ENCODE data around the gene SORBS1.

SORBS1 gene

GRCh38 chr10:95513941-95514392 lies 47.2 kb downstream of the SORBS1 start:
- peak; percentile 28 for DNase-seq (ENCODE audit: low read depth)

GRCh38 chr10:95513008-95513589 lies 48.1 kb downstream of the SORBS1 start:
- no peak for DNase-seq (ENCODE audit: low read depth)

DNA sequence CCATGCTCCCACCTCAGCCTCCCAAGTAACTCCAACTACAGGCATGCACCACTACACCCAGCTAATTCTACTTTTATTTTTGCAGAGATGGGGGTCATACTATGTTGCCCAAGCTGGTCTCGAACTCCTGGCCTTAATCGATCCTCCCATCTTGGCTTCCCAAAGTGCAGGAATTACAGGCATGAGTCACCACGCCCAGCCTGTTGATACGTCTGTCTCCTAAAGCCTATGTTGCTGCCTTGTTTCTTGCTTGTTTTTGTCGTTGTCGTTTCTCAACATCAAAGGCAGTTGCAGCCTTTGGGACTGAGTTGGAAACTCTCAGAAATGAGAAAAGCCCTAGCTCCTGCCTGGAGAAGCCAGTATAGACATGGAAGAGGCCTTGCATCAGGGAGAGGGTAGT lies 49.9 kb downstream of the SORBS1 start:
- no peak for DNase-seq (ENCODE audit: low read depth)

DNA sequence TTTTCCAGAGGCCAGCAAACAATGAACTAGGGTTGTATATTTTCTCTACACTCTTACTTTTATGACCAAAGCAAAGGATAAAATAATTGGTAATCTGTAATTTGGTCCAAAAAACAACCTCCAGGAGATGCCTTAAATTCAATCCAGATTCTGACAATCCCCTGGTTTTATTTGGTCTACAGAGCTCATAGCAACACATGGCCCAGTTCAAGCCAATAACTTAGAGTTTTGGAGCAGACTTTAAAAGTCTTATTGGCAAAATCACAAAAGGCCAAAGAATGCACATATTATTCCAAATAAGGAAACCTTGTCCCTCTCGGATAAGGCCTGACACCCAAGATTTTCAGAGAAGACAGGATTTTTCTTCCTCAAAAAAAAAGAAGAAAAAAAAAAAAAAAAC lies 51.9 kb downstream of the SORBS1 start:
- DNase-seq (ENCODE audit: low read depth): no peak

DNA sequence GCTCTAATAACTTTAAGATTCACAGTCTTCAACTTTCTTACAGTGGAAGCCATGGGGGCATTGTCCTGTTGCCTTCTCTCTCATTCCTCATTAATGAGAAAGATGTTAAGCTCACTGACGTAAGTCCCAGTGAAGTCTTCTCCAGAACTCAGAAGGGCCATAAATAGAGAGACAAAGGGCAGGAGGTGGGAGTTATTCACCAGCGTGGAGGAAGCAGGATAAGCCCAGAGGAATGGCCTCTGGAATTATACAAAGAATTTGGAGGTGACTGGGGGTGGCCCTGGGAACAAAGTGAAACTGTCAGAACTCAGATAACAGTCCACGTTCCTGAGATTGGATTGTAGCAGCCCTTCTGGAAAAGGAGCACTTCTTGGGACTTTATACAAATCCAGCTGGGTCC lies 52.4 kb downstream of the SORBS1 start:
- DNase-seq (ENCODE audit: low read depth): peak; percentile 15

GRCh38 chr10:95506056-95506737 lies 55.0 kb downstream of the SORBS1 start:
- DNase-seq (ENCODE audit: low read depth): no peak

GRCh38 chr10:95505641-95506040 lies 55.5 kb downstream of the SORBS1 start:
- DNase-seq (ENCODE audit: low read depth): no peak

DNA sequence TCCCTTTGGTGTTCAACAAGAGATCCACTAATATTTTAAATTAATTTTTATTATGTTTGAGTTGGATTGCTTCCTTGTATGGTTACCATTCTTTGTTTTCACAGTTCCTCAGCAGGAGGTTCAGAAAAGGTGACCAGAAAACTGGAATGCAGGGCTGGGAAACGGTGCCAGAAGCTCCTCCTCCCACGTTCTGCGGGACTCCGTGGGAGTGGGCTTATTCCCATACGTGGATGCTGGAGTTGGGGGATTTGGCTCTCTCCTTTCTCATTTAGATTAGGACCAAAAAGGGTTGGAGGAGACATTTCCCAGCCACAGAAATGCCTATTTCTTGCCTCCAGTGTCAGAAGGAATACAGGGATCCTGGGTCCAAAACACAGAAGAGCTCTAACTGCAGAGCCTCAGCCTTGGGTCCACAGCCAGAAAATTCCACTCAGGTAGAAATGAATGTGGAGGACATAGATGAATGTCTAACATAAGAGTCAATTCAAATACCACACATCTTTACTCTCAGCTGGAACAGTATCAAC lies 56.0 kb downstream of the SORBS1 start:
- DNase-seq (ENCODE audit: low read depth): no peak

DNA sequence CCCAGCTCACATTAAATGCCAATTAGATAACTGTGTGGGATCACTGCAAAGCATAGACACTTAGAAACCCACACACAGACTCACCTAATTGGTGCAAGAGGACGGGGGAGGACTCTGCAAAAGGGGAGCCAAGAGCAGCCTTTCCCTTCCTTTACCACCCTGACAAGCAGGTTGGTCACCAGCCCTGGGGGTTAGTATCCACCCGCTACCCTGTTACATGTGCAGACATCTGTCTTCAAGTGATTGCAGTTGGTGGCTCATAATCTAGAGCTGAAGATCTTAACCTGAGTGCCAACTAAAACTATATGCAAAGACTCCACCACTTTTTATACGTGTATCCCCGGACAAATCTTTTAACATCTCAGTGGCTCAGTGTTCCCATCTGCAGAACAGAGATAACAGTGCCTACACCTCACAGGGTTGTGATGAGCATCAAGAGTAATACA lies 56.9 kb downstream of the SORBS1 start:
- no peak for DNase-seq (ENCODE audit: low read depth)

GRCh38 chr10:95503526-95503925 lies 57.6 kb downstream of the SORBS1 start:
- no peak for DNase-seq (ENCODE audit: low read depth)

GRCh38 chr10:95503001-95503400 lies 58.2 kb downstream of the SORBS1 start:
- DNase-seq (ENCODE audit: low read depth): no peak

- no peak for DNase-seq (ENCODE audit: low read depth)
Measured at GRCh38 chr10:95502377-95502776, 58.8 kb downstream of the SORBS1 start.

- no peak for DNase-seq (ENCODE audit: low read depth)
Measured at GRCh38 chr10:95501203-95502094, 59.7 kb downstream of the SORBS1 start.

DNA sequence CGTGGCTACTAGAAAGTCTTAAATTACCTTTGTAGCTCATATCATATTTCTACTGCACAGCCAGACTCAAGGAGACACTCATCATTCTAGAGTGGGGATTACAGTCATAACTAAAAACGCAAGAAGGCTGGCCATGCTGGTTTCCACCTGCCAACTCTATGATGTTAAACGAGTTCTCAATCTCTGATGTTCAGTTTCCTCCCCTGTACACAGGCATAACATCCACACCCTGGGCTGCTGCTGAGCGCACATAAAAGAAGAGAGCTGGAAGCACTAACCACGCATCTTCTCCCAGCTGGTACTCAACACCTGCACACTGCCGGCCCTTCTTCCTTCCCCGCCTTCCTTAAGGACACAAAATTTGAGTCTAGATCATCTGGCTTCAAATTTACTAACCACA lies 60.5 kb downstream of the SORBS1 start:
- DNase-seq (ENCODE audit: low read depth): no peak

DNA sequence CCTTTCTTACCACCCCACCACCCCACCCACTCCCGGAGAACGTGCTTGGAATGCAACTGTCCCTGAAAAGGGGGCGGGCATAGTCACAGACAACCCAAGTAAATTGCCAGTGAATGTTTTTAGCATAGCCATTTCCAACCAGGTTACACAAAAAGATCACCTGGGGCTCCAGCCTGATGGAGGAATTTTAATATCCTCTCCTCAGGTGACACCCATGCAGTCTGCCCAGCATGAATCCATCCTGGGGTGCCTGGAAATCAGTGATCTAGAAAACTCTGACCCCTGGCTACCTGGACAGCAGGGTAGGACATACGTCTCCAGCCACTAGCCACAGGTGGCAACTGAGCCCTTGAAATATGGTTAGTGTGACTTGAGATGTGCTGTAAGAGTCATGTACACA lies 61.1 kb downstream of the SORBS1 start:
- no peak for DNase-seq (ENCODE audit: low read depth)

- DNase-seq (ENCODE audit: low read depth): peak; percentile 3
Measured at GRCh38 chr10:95499482-95499989, 61.6 kb downstream of the SORBS1 start.

DNA sequence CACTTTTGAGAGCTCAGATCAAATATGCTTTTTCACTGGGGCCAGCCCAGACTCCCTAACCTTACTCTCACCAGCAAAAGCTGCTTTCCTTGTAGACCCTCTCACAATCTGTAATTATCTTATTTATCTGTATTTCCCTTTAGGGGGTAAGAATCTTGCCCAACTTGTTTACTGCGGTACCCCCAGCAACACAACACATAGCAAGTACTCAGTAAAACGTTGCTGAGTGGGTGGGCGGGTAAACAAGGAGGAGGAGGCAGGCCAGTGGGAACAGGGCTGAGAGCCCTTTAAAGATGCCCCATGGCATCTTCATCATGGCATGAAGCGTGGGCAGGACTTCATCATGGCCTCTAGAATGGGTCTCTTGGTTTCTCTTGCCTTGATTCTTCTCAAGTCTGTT lies 64.2 kb downstream of the SORBS1 start:
- DNase-seq (ENCODE audit: low read depth): no peak

DNA sequence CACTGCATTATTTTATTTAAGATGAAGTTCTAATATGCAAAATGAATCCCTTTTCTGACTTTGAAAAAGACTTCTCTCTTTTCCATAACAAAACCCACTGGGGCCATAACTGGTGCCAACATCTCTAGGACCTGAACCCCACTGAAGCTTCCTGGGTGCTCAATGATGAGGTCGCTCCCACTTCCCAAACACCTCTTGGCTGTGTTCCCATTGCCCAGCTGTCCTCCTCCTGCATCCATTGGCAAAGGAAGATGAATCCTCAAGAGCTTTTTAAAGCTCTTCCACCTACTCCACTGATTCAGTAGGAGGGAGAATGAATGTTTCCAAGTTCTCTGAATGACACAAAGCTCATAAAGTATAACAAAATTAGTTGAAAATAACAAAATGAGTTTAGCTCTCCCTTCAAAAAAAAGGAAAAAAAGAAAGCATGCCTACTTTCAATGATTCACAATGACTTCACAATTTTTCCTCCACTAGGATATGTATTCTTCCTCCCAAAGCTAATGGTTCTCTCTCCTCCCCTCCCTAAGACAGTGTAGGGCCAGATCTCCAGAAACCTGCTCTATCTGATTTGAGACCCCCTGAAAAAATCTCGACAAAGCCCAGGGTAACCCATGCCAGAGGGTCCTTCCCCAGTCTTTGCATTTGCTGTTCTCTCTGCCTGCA lies 64.8 kb downstream of the SORBS1 start:
- DNase-seq (ENCODE audit: low read depth): no peak

DNA sequence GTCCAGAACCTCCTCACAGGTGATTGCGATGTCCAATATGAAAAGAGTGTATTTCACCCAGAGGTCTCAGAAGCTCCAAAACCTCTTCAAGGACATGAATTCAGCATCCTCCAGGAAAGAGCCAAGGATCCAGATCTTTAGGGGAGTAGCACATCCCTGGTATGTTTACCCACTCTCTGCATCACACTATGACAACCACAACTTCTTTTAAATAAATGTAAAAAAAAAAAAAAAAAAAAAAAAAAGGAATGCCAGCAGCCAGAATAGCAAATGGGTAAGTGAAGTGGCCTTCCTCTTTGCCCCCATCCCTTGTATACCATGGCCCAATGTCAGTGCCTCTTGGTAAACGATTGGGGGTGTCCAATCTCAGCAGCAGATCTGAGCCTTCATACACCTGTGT lies 67.3 kb downstream of the SORBS1 start:
- DNase-seq (ENCODE audit: low read depth): no peak

DNA sequence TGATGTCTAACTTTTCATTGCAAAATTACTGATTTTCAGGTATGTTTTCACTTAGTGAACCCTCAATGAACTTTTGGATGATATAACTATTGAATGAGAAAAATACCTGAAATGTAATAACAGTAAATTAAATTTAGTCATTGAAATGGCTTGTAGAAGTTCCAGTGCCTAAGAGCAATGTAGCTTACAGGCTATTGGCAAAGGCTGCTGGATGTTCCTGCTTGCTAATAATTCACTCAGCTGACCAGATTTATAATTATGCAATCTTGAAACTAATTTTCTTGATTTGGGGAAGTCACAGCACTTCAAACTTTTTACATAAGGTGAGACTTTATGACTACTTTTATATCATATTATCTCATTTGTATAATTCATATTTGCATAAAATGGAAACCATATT lies 73.2 kb downstream of the SORBS1 start:
- DNase-seq (ENCODE audit: low read depth): no peak

DNA sequence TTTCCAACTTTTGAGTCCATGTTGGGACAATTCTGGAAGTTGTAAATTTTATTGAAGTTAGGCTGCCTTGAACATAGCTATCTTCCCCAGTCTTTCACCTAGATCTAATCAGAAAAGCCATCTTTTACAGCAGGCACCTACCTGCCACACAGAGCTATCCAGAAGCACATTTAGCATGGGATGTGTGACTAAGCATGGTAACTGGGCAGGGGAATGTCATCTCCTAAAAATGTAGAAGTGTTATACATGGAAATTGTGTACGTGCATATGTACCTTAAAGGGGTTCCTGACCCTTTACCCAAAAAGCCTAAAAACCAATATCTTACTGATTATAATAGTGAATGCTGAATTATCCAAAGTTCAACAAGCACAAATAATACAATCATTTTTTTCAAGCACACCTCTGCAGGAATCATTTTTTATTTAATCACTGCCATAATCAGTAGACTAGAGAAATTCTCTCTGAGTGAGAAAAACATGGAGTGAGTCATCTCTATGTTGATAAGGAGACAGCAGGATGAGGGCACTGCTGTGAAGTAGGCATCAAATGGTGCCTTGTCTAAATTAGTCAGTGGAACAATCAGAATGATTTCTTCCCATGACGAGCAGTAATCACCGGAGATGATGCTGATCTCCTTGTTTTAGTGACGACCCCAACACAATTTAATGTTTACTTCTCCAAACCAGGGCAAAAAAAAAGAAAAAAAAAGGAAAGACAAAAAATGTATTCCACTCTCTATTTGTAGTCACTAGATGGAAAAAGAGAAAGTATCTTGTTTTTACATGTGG lies 75.9 kb downstream of the SORBS1 start:
- peak; percentile 24 for DNase-seq (ENCODE audit: low read depth)

All from iris pigment epithelial cell (primary cell).